Astrocyte of the spinal cord (primary cell): Measurements from ENCODE around the gene RYK.

Source experiments
- DNase-seq: peaks from one replicate; pipeline ENCODE4 v3.0.0; 2011; ENCODE audit warnings: low read depth, low spot score
- H3K4me3 ChIP-seq: 2 replicates; pipeline ENCODE4 v1.5.1; 2011; ENCODE audit warnings: low read depth, mild to moderate bottlenecking, low read length, moderate library complexity
- in situ Hi-C: cut with HindIII; loops from 2 replicates; pipeline ENCODE4 v1.10.0; 2017; ENCODE audit warnings: low sequenced_read_pairs
- TF ChIP-seq, protein P1 (sequence below): IDR thresholded peaks from 2 replicates; pipeline ENCODE4 v1.5.1; 2012; ENCODE audit warnings: low read depth, mild to moderate bottlenecking, low read length, inconsistent platforms

The RYK gene

DNA sequence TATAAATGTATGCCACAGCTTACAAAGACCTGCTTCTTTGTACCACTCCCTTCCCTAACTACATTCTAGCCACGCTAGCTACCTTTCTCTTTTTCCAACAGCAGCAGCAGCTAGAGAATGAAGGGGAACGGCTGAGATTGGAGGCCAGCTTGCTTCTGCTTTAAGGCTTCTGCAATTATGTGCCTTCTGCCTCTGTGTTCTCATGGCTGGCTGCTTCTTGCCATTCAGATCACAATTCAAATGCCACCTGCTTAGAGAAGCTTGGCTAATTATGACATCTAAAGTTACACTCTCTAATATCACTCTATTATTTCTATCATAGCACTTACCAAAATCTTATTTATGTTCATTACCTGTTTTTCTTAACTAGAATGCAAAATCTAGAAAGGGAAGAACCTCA, 95.2 kb downstream of the RYK start:
- no peak for DNase-seq
- no peak overlapping the region for H3K4me3 ChIP-seq
- TF ChIP-seq, protein P1, sequence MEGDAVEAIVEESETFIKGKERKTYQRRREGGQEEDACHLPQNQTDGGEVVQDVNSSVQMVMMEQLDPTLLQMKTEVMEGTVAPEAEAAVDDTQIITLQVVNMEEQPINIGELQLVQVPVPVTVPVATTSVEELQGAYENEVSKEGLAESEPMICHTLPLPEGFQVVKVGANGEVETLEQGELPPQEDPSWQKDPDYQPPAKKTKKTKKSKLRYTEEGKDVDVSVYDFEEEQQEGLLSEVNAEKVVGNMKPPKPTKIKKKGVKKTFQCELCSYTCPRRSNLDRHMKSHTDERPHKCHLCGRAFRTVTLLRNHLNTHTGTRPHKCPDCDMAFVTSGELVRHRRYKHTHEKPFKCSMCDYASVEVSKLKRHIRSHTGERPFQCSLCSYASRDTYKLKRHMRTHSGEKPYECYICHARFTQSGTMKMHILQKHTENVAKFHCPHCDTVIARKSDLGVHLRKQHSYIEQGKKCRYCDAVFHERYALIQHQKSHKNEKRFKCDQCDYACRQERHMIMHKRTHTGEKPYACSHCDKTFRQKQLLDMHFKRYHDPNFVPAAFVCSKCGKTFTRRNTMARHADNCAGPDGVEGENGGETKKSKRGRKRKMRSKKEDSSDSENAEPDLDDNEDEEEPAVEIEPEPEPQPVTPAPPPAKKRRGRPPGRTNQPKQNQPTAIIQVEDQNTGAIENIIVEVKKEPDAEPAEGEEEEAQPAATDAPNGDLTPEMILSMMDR: no peak
- in situ Hi-C loops: no loop called here

DNA sequence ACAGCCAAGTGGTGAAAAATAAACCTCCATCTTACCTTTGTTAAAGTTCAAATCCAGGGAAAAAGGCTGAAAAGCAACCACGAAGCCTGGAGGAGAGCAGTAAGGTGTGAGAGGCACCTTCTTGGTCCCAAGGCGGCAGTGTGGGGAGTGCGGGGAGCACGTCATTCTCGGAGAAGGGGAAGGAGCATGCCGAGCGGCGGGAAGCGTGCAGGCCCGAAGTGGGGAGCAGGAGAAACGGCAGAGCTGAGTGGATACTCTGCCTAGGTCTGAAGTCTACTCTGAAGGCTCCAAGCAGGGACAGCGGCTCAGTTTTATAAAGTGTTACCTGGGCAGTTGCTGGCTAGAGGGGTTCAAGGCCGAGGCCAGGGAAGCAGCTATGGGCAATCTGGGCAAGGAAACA, 96.9 kb downstream of the RYK start:
- in situ Hi-C loops: no loop called here
- TF ChIP-seq, protein P1: no peak
- DNase-seq: no peak
- no peak overlapping the region for H3K4me3 ChIP-seq

DNA sequence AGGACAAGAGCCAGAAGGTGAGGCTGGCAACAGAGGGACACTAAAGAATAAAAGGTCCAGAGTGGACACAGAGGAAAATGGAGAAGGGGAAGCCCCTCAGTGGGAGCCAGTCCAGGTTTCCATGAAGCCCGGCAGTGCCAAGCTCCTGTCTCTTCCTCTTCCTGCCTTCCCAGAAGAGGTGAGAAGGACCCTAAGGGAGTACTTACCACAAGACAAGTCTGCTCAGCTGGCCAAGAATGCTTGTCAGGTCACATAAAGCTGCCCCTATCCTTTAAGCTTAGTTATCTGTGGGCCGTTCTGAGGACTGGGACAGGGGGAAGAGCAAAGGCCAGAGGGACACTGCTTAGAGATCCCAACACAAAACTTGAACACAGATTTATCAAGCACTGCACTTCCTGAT, 100.2 kb downstream of the RYK start:
- H3K4me3 ChIP-seq: no peak overlapping the region
- no peak for DNase-seq
- in situ Hi-C loops: no loop called here
- TF ChIP-seq, protein P1: no peak

DNA sequence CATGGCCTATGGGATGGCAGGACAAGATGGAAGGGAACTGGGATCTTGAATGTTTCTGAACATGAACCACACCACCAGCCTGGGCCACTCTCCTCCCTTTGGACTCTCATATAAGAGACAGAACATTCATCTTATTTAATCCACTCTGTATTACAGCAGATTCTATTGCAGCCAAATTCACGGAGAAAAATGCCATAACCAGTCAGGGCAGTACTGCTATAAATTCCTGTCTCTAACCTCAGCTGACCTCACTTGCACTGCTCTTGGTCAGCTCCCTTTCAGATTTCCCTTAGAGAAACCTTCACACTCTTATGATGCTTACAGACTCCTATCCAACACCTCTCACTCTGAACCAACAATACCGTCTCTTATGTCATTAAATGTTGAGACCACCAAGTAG, 101.4 kb downstream of the RYK start:
- no peak for DNase-seq
- in situ Hi-C loops: no loop called here
- TF ChIP-seq, protein P1: no peak
- no peak overlapping the region for H3K4me3 ChIP-seq

DNA sequence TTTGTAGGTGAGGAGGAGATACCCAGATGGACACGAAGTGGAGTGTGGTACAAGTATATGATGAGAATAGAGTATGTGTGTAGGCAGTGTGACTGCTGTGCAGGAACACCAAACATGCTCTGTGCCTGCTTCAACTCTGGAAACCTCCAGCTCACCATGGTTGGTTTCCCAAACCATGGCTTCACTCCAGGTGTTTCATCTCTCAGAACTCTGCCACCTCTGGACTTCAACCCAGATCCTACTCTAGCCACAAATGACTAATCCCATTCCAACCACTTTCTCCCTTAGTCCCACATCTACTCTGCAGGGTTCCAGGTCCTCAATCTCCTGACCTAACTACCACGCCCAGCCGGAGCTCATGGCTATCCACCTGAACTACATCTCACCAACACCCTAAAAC, 102.1 kb downstream of the RYK start:
- peak; percentile 15 for DNase-seq
- in situ Hi-C loops: no loop called here
- H3K4me3 ChIP-seq: no peak overlapping the region
- TF ChIP-seq, protein P1: no peak

DNA sequence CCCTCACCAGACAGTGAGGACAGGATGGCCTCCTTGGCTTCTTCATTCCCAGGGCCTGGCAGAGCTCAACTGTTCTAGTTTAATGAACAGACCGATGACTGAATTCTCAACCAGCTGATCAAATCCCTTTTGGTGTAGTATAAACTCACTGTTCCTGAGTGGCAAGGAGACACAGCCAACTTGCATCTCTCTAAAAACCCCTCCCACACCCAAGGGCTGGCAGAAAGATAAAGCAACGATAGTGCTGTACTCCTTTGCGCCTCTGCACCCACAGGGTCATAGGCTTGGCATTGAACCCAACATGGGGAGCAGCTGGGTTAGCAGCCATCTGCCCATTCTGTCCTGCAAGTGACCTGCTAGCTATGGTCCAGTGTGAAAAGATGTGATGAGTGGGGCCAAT, 103.2 kb downstream of the RYK start:
- in situ Hi-C loops: no loop called here
- H3K4me3 ChIP-seq: no peak overlapping the region
- DNase-seq: no peak
- TF ChIP-seq, protein P1: no peak

DNA sequence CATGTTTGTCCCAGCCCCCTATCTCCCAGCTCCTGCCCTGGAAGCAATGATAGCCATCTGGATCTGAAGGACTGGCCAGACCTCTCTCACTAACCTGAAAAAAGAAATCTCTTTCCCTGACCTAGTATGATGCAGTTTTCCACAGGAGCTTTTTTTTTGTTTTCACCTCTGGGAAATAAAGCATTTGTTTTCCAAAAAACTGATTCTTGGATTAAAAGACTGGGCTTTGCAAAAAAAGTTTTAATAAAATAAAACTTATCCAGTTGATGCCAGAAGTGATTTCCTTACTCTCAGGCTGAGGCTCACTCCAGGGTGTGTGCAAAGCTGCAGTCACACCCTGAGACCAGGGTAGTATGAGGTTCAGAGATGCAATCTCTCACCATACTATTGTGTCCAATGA, 104.0 kb downstream of the RYK start:
- TF ChIP-seq, protein P1: no peak
- H3K4me3 ChIP-seq: no peak overlapping the region
- DNase-seq: no peak
- in situ Hi-C loops: no loop called here
